IMR-90 (cell line): ENCODE measurements around the gene IL2. TPM values are rescaled to one million over a fixed set of nuclear protein-coding genes. Genes with fewer than 3 reads are reported as not detected.

Source experiments
- ATAC-seq: fragments of 200-7000 bp; cut with Tn5 transposase; 2 replicates; pipeline ENCODE4 v1.9.1; 2020; ENCODE audit warnings: low read depth, mild to moderate bottlenecking, moderate library complexity
- BruUV-seq: library from RNA; stranded (reverse); fragments of 400-500 nt; replicated peaks from 2 replicates; lab custom pipeline; 2021; lab: Mats Ljungman, UMichigan
- CTCF ChIA-PET: fragments of 300-600 bp; formaldehyde crosslinking; extraction: SDS; loops from one replicate; lab custom pipeline; 2021; ENCODE audit warnings: antibody characterized with exemption; lab: Yijun Ruan, JAX
- POLR2A ChIA-PET: fragments of 300-600 bp; sonication (Branson Sonifier 250); formaldehyde crosslinking; loops from one replicate; lab custom pipeline; 2022; ENCODE audit warnings: antibody characterized with exemption; ENCODE audit not compliant: unreplicated experiment; lab: Charles Lee
- DNase-seq: peaks from one replicate; pipeline ENCODE4 v3.0.0; 2013
- H2AFZ ChIP-seq: replicated peaks from 2 replicates; pipeline ENCODE3; 2013; ENCODE audit warnings: low read length, mild to moderate bottlenecking; ENCODE audit not compliant: poor library complexity
- H2AK5ac ChIP-seq: 2 replicates; pipeline ENCODE4 v1.6.1; 2013; ENCODE audit warnings: low read depth, low read length, inconsistent platforms
- H2AK9ac ChIP-seq: replicated peaks from 2 replicates; pipeline ENCODE3; 2013; ENCODE audit warnings: mild to moderate bottlenecking, low read depth, low read length, moderate library complexity; ENCODE audit not compliant: poor library complexity
- H2BK120ac ChIP-seq: 2 replicates; pipeline ENCODE4 v1.6.1; 2013; ENCODE audit warnings: low read depth, low read length, inconsistent platforms
- H2BK15ac ChIP-seq: 3 replicates; pipeline ENCODE4 v1.6.1; 2013; ENCODE audit warnings: low read depth, low read length, inconsistent platforms
- H2BK20ac ChIP-seq: 2 replicates; pipeline ENCODE4 v1.6.1; 2013; ENCODE audit warnings: low read depth, mild to moderate bottlenecking, inconsistent platforms, low read length, moderate library complexity
- H2BK5ac ChIP-seq: 2 replicates; pipeline ENCODE4 v1.6.1; 2013; ENCODE audit warnings: mild to moderate bottlenecking, low read depth, low read length, inconsistent platforms; ENCODE audit not compliant: poor library complexity, severe bottlenecking
- H3K14ac ChIP-seq: replicated peaks from 2 replicates; pipeline ENCODE4 v1.6.1; 2013; ENCODE audit warnings: low read depth, low read length, inconsistent platforms
- H3K18ac ChIP-seq: 2 replicates; pipeline ENCODE4 v1.6.1; 2013; ENCODE audit warnings: low read depth, low read length, control low read depth
- H3K23ac ChIP-seq: 2 replicates; pipeline ENCODE4 v1.6.1; 2013; ENCODE audit warnings: low read depth, low read length, inconsistent platforms
- H3K27ac ChIP-seq: 2 replicates; pipeline ENCODE4 v1.5.1; 2013; ENCODE audit warnings: mild to moderate bottlenecking, control low read depth, low read length; ENCODE audit not compliant: insufficient read depth
- H3K27me3 ChIP-seq: 2 replicates; pipeline ENCODE4 v1.6.1; 2013; ENCODE audit warnings: low read length; ENCODE audit not compliant: control insufficient read depth, insufficient read depth
- H3K36me3 ChIP-seq: 2 replicates; pipeline ENCODE4 v1.6.1; 2013; ENCODE audit warnings: low read length, mixed read lengths; ENCODE audit not compliant: control insufficient read depth, insufficient read depth
- H3K4ac ChIP-seq: 2 replicates; pipeline ENCODE4 v1.6.1; 2013; ENCODE audit warnings: low read depth, low read length, inconsistent platforms
- H3K4me1 ChIP-seq: 2 replicates; pipeline ENCODE4 v1.6.1; 2013; ENCODE audit warnings: low read length, mixed read lengths; ENCODE audit not compliant: control insufficient read depth, insufficient read depth
- H3K4me2 ChIP-seq: 2 replicates; pipeline ENCODE4 v1.6.1; 2013; ENCODE audit warnings: low read depth, mild to moderate bottlenecking, control low read depth, low read length, moderate library complexity
- H3K4me3 ChIP-seq: 2 replicates; pipeline ENCODE4 v1.5.1; 2013; ENCODE audit warnings: low read depth, mild to moderate bottlenecking, control low read depth, low read length, moderate library complexity; ENCODE audit not compliant: insufficient read depth
- H3K56ac ChIP-seq: 2 replicates; pipeline ENCODE4 v1.6.1; 2013; ENCODE audit warnings: low read length, inconsistent platforms; ENCODE audit not compliant: insufficient read depth; ENCODE audit errors: extremely low read depth
- H3K79me1 ChIP-seq, 2 experiments: 2 replicates each; pipeline ENCODE4 v1.6.1; 2013; ENCODE audit warnings: low read length in 2 of 2, inconsistent platforms in 1 of 2, low read depth in 1 of 2
- H3K9ac ChIP-seq: 2 replicates; pipeline ENCODE4 v1.6.1; 2013; ENCODE audit warnings: low read depth, low read length, control low read depth
- H3K9me1 ChIP-seq: 2 replicates; pipeline ENCODE4 v1.6.1; 2013; ENCODE audit warnings: low read length, inconsistent platforms; ENCODE audit not compliant: insufficient read depth
- H3K9me3 ChIP-seq: 2 replicates; pipeline ENCODE4 v1.6.1; 2013; ENCODE audit warnings: low read length; ENCODE audit not compliant: control insufficient read depth, insufficient read depth
- H4K20me1 ChIP-seq: 2 replicates; pipeline ENCODE4 v1.6.1; 2013; ENCODE audit warnings: low read length, inconsistent platforms; ENCODE audit not compliant: insufficient read depth
- H4K5ac ChIP-seq: 2 replicates; pipeline ENCODE4 v1.6.1; 2013; ENCODE audit warnings: mild to moderate bottlenecking, low read depth, low read length, control low read depth
- H4K8ac ChIP-seq, 2 experiments: 2 replicates each; pipeline ENCODE4 v1.6.1; 2013; ENCODE audit warnings: low read depth in 2 of 2, low read length in 2 of 2, control low read depth in 1 of 2, inconsistent platforms in 1 of 2
- H4K91ac ChIP-seq: 2 replicates; pipeline ENCODE4 v1.6.1; 2013; ENCODE audit warnings: low read depth, low read length, inconsistent platforms; ENCODE audit not compliant: insufficient read depth
- CEBPB ChIP-seq: IDR thresholded peaks from 2 replicates; pipeline ENCODE4 v1.6.1; 2012; ENCODE audit warnings: low read depth, low read length, improper control_type of control experiment
- MAFK ChIP-seq: IDR thresholded peaks from 2 replicates; pipeline ENCODE4 v1.6.1; 2012; ENCODE audit warnings: low read depth, low read length, improper control_type of control experiment
- MXI1 ChIP-seq: IDR thresholded peaks from 2 replicates; pipeline ENCODE4 v1.6.1; 2012; ENCODE audit warnings: low read depth, mild to moderate bottlenecking, low read length, moderate library complexity, borderline replicate concordance
- NFE2L2 ChIP-seq: fragments of 150-350 bp; IDR thresholded peaks from 2 replicates; pipeline ENCODE4 v1.6.1; 2016; ENCODE audit warnings: low read depth, mild to moderate bottlenecking, low read length
- POLR2A ChIP-seq: IDR thresholded peaks from 2 replicates; pipeline ENCODE4 v1.6.1; 2012; ENCODE audit warnings: mild to moderate bottlenecking, low read depth, low read length
- RAD21 ChIP-seq: IDR thresholded peaks from 2 replicates; pipeline ENCODE4 v1.6.1; 2012; ENCODE audit warnings: low read length, improper control_type of control experiment
- RCOR1 ChIP-seq: IDR thresholded peaks from 2 replicates; pipeline ENCODE4 v1.6.1; 2012; ENCODE audit warnings: mild to moderate bottlenecking, low read length, improper control_type of control experiment; ENCODE audit not compliant: insufficient replicate concordance
- RFX5 ChIP-seq: IDR thresholded peaks from 2 replicates; pipeline ENCODE4 v1.8.0; 2012; ENCODE audit warnings: low read depth, mild to moderate bottlenecking, low read length, moderate library complexity
- SMC3 ChIP-seq: fragments of 150-350 bp; IDR thresholded peaks from 2 replicates; pipeline ENCODE4 v1.6.1; 2016; ENCODE audit warnings: low read depth, mild to moderate bottlenecking, antibody characterized with exemption, low read length, moderate library complexity
- WGBS, 2 experiments: methylation state at CpG; one replicate each; pipeline versions ENCODE4 v1.1.5 to v1.1.7; 2013; ENCODE audit warnings: missing lambda C conversion rate in 2 of 2; ENCODE audit not compliant: insufficient read length in 1 of 2; ENCODE audit errors: extremely low coverage in 2 of 2; 5-methylcytosine and 5-hydroxymethylcytosine counted together
- dilution Hi-C: fragments of 300-500 bp; cut with HindIII; formaldehyde crosslinking; loops from one replicate; pipeline ENCODE4 v1.14.3; 2018; ENCODE audit warnings: low sequenced_read_pairs; ENCODE audit not compliant: unreplicated experiment
- in situ Hi-C: fragments of 300-500 bp; cut with MboI; formaldehyde crosslinking; loops from 3 replicates; pipeline ENCODE4 v1.14.3; 2019; ENCODE audit warnings: low sequenced_read_pairs, inconsistent platforms, mixed read lengths
- intact Hi-C: fragments of 100-400 bp; cut with micrococcal nuclease; formaldehyde crosslinking; loops from 2 replicates; pipeline ENCODE4 v1.10.0; 2022
- polyA plus RNA-seq, 3 experiments: library from polyadenylated mRNA; depleted of rRNA; stranded (reverse); fragments of >200 nt; gene quantifications; 2 replicates each; pipeline ENCODE4 v1.2.3, GENCODE V29; 2012; ENCODE audit warnings: low replicate concordance in 1 of 3
- total RNA-seq: library from RNA; depleted of rRNA; stranded (reverse); fragments of >200 nt; gene quantifications from 2 replicates; pipeline ENCODE4 v1.2.3, GENCODE V29; 2012

Gene IL2
- total and polyA plus RNA-seq, 2 of the 4 experiments (the other 2 are of a cell fraction) = not detected

DNA sequence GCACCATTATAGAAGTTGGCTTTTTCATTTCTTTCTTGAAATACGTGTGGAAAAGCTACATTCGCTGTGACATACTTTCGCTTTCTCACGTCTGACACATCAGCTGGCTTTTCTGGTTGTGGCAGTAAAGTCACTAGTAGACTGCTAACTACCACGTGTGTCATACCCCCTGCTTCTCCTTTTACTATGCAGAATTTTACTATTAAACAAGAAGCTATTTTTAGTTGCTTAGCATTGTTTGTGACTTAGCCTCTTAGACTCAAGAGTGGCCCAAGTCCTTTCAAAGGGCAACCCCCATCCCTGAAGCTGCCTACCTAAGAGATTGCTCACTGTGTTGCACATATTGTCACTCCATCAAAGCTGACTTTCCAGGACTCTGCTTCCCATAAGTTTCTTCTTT, 2.1 kb upstream of the IL2 start:
- no peak overlapping the region for H2BK20ac ChIP-seq
- DNase-seq = peak; percentile 17
- no peak overlapping the region for H3K9ac ChIP-seq

More for the DNA sequence above, 2.1 kb upstream of the IL2 start:
- Histone ChIP-seq H3K23ac (no peak overlapping the region), H3K9me1 (no peaks in the 10 kb centered on the region), H3K27ac (no peak overlapping the region), H4K91ac (no peak overlapping the region), H2AK5ac (no peak overlapping the region), H2BK120ac (no peak overlapping the region), H3K4me2 (peak overlapping the region; percentile 82), H3K4me1 (peaks cover 2% of the 10 kb centered on the region; the same call in 1 of the 2 replicates), H2AK9ac (no peak overlapping the region), H3K14ac (no peak overlapping the region), H3K27me3 (no peaks in the 10 kb centered on the region), H3K18ac (no peak overlapping the region; the same call in 1 of the 2 replicates), H4K20me1 (no peaks in the 10 kb centered on the region), H3K56ac (no peak overlapping the region), H3K4ac (no peak overlapping the region), H4K5ac (no peak overlapping the region), H3K79me1 (no peaks in the 10 kb centered on the region), H2AFZ (peak overlapping the region; percentile 28), H2BK15ac (no peak overlapping the region), H3K9me3 (no peaks in the 10 kb centered on the region), H4K8ac (no peak overlapping the region), H2BK5ac (no peak overlapping the region), H3K4me3 (peak overlapping the region; percentile 27; the same call in 1 of the 2 replicates), H3K36me3 (no peaks in the 10 kb centered on the region)
- TF ChIP-seq RAD21 = no peak
- no peak for TF ChIP-seq RFX5
- TF ChIP-seq RCOR1 = no peak
- TF ChIP-seq MXI1 = no peak
- TF ChIP-seq NFE2L2 = no peak
- no peak for TF ChIP-seq CEBPB
- no peak for TF ChIP-seq POLR2A
- no peak for TF ChIP-seq SMC3
- TF ChIP-seq MAFK = no peak
- no TSS peak for BruUV-seq
- intact Hi-C loops = loop anchor here (10.0 kb wide), 1 partner anchor 554 kb away; no protein-coding TSS in a partner anchor
- CTCF ChIA-PET = interaction anchor here (0.6 kb wide), 1 partner anchor 21 kb away, joined by 3 read pairs; no protein-coding TSS in a partner anchor
- dilution Hi-C loops = no loop called here
- ATAC-seq = no peak; the same call in 1 of the 2 replicates
- POLR2A ChIA-PET = no interaction called here
- WGBS, 2 experiments = no CpG with 5 or more reads among the region's 5 CpGs
- in situ Hi-C loops = no loop called here
